ENCODE measurements around the gene PRTG.

DNA sequence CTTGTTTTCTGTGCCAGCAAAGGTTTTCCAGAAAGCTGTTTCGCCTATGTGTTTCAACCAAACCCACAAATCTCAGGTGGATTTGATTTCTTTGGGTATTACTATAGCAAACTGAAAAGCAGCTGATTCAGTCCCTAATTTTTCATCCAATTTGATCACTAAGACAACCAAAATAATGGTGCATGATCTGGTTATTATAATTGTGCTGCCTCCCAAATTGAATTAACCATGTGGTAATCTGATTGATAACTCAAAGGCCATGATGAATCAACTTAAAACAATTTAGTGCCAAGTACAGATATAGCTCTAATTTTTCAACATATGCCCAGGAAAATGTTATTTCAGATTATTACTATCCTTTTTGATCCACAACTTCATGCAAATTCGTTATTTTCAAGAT lies 30.6 kb downstream of the PRTG start:
- TF ChIP-seq, protein P1, sequence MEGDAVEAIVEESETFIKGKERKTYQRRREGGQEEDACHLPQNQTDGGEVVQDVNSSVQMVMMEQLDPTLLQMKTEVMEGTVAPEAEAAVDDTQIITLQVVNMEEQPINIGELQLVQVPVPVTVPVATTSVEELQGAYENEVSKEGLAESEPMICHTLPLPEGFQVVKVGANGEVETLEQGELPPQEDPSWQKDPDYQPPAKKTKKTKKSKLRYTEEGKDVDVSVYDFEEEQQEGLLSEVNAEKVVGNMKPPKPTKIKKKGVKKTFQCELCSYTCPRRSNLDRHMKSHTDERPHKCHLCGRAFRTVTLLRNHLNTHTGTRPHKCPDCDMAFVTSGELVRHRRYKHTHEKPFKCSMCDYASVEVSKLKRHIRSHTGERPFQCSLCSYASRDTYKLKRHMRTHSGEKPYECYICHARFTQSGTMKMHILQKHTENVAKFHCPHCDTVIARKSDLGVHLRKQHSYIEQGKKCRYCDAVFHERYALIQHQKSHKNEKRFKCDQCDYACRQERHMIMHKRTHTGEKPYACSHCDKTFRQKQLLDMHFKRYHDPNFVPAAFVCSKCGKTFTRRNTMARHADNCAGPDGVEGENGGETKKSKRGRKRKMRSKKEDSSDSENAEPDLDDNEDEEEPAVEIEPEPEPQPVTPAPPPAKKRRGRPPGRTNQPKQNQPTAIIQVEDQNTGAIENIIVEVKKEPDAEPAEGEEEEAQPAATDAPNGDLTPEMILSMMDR (IDR thresholded peaks at IDR 0.05): no peak
- no peak for TF ChIP-seq ZFX (IDR thresholded peaks at IDR 0.05; ENCODE audit: borderline replicate concordance)
